B cell (primary cell): ENCODE data around the gene GOLGB1.

Experiments used
- EZH2 ChIP-seq: IDR thresholded peaks from 2 replicates; pipeline ENCODE4 v1.6.1; 2012; ENCODE audit warnings: borderline replicate concordance, low read depth, mild to moderate bottlenecking, moderate library complexity, low read length; ENCODE audit not compliant: insufficient read depth, poor library complexity, severe bottlenecking
- TF ChIP-seq, protein P1 (sequence below): fragments of 200-600 bp; IDR thresholded peaks from one replicate; pipeline ENCODE4 v1.8.0; 2022; ENCODE audit warnings: antibody characterized with exemption, mild to moderate bottlenecking

DNA sequence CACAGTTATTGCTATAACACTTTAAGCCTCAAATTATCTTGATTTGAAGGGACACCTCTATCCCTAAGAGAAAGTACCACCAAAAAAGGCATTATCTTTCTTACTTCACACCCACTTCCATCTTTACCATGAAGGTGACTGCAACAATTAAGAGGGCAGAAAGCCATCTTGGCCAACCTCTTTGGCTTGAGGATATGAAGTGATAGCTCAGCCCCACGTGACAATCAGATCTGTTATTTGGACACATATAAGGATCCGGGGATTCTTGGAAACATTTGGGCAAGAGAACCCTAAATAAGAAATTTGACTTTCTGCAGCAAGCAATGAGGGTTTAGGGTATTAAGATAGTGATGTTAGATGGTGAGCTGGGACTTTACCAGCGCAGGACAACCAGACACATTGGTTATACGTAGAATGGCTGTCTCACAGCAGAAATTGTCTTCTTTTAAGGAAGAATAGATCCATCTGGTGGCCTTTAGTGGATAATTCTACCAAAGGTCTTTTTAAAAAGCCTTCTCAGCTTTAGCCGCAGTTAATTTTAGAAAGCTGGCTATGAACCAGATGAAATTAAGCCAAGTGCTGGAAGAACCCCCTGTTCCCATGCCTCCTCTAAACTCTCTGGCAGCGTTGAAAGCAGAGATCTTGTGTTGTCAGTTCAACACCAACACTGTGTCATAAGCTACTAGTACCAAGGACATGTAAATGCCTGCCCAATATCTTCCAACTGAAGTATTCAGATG, 101.2 kb downstream of the GOLGB1 start:
- TF ChIP-seq, protein P1, sequence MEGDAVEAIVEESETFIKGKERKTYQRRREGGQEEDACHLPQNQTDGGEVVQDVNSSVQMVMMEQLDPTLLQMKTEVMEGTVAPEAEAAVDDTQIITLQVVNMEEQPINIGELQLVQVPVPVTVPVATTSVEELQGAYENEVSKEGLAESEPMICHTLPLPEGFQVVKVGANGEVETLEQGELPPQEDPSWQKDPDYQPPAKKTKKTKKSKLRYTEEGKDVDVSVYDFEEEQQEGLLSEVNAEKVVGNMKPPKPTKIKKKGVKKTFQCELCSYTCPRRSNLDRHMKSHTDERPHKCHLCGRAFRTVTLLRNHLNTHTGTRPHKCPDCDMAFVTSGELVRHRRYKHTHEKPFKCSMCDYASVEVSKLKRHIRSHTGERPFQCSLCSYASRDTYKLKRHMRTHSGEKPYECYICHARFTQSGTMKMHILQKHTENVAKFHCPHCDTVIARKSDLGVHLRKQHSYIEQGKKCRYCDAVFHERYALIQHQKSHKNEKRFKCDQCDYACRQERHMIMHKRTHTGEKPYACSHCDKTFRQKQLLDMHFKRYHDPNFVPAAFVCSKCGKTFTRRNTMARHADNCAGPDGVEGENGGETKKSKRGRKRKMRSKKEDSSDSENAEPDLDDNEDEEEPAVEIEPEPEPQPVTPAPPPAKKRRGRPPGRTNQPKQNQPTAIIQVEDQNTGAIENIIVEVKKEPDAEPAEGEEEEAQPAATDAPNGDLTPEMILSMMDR = no peak
- TF ChIP-seq EZH2 = no peak
